H9 (cell line): ENCODE results near the gene PDZD7. TPM values are rescaled to one million over a fixed set of nuclear protein-coding genes. Genes with fewer than 3 reads are reported as not detected.

Experiments used
- DNase-seq: peaks from one replicate; pipeline ENCODE4 v3.0.0-alpha.2; 2017
- H2AFZ ChIP-seq: one replicate; pipeline ENCODE4 v1.6.1; 2013; ENCODE audit warnings: mild to moderate bottlenecking, low read length, control low read depth, moderate library complexity
- H2AK5ac ChIP-seq: 2 replicates; pipeline ENCODE4 v1.6.1; 2013; ENCODE audit warnings: low read length, control low read depth, mixed read lengths; ENCODE audit not compliant: insufficient read length
- H2BK120ac ChIP-seq: one replicate; pipeline ENCODE4 v1.6.1; 2013; ENCODE audit warnings: low read depth, mild to moderate bottlenecking, low read length, control low read depth, inconsistent platforms; ENCODE audit not compliant: poor library complexity, severe bottlenecking
- H2BK12ac ChIP-seq: 2 replicates; pipeline ENCODE4 v1.6.1; 2013; ENCODE audit warnings: low read length, control low read depth, mixed read lengths, low read depth; ENCODE audit not compliant: insufficient read length
- H2BK15ac ChIP-seq: 2 replicates; pipeline ENCODE4 v1.6.1; 2013; ENCODE audit warnings: low read depth, low read length, control low read depth
- H2BK20ac ChIP-seq: one replicate; pipeline ENCODE4 v1.6.1; 2013; ENCODE audit warnings: low read depth, mild to moderate bottlenecking, low read length, control low read depth, inconsistent platforms; ENCODE audit not compliant: poor library complexity, severe bottlenecking
- H2BK5ac ChIP-seq: 2 replicates; pipeline ENCODE4 v1.6.1; 2013; ENCODE audit warnings: low read length, control low read depth, mixed read lengths; ENCODE audit not compliant: insufficient read length
- H3K14ac ChIP-seq: 2 replicates; pipeline ENCODE4 v1.6.1; 2013; ENCODE audit warnings: low read length, control low read depth; ENCODE audit not compliant: insufficient read depth
- H3K18ac ChIP-seq: 2 replicates; pipeline ENCODE4 v1.6.1; 2013; ENCODE audit warnings: low read depth, mild to moderate bottlenecking, mixed read lengths, low read length, control low read depth; ENCODE audit not compliant: insufficient read length
- H3K23ac ChIP-seq: 2 replicates; pipeline ENCODE4 v1.6.1; 2013; ENCODE audit warnings: low read length, control low read depth, mixed read lengths, low read depth; ENCODE audit not compliant: insufficient read length
- H3K23me2 ChIP-seq: 2 replicates; pipeline ENCODE4 v1.6.1; 2013; ENCODE audit warnings: low read depth, mild to moderate bottlenecking, mixed read lengths, low read length, control low read depth; ENCODE audit not compliant: insufficient read length, poor library complexity, severe bottlenecking
- H3K27ac ChIP-seq: 2 replicates; pipeline ENCODE4 v1.5.1; 2013; ENCODE audit warnings: low read length, control low read depth, mixed read lengths, low read depth; ENCODE audit not compliant: insufficient read length
- H3K27me3 ChIP-seq: 2 replicates; pipeline ENCODE4 v1.6.1; 2013; ENCODE audit warnings: low read length, control low read depth, inconsistent platforms; ENCODE audit not compliant: insufficient read depth
- H3K4ac ChIP-seq: 2 replicates; pipeline ENCODE4 v1.6.1; 2013; ENCODE audit warnings: low read depth, mild to moderate bottlenecking, control low read depth, inconsistent platforms, low read length, moderate library complexity
- H3K4me1 ChIP-seq: 2 replicates; pipeline ENCODE4 v1.6.1; 2013; ENCODE audit warnings: low read length, control low read depth, inconsistent platforms; ENCODE audit not compliant: insufficient read depth
- H3K4me2 ChIP-seq: 2 replicates; pipeline ENCODE4 v1.6.1; 2013; ENCODE audit warnings: low read length, control low read depth, mixed read lengths; ENCODE audit not compliant: insufficient read length, insufficient read depth
- H3K56ac ChIP-seq: 2 replicates; pipeline ENCODE4 v1.6.1; 2013; ENCODE audit warnings: low read depth, mild to moderate bottlenecking, mixed read lengths, low read length, control low read depth; ENCODE audit not compliant: insufficient read length
- H3K79me1 ChIP-seq: 2 replicates; pipeline ENCODE4 v1.6.1; 2013; ENCODE audit warnings: low read depth, mild to moderate bottlenecking, moderate library complexity, low read length, control low read depth, inconsistent platforms; ENCODE audit not compliant: insufficient read depth, poor library complexity, severe bottlenecking
- H3K79me2 ChIP-seq: 2 replicates; pipeline ENCODE4 v1.6.1; 2013; ENCODE audit warnings: low read length, control low read depth, inconsistent platforms; ENCODE audit not compliant: insufficient read depth
- H3K9ac ChIP-seq: 2 replicates; pipeline ENCODE4 v1.6.1; 2013; ENCODE audit warnings: low read length, control low read depth, mixed read lengths; ENCODE audit not compliant: insufficient read length; ENCODE audit errors: extremely low read depth
- H3K9me3 ChIP-seq: one replicate; pipeline ENCODE4 v1.6.1; 2013; ENCODE audit warnings: low read depth, low read length, inconsistent platforms; ENCODE audit not compliant: control insufficient read depth
- H3T11ph ChIP-seq: one replicate; pipeline ENCODE4 v1.6.1; 2013; ENCODE audit warnings: mild to moderate bottlenecking, low read length, control low read depth, inconsistent platforms
- H4K20me1 ChIP-seq: one replicate; pipeline ENCODE4 v1.6.1; 2013; ENCODE audit not compliant: control insufficient read depth, insufficient read length, insufficient read depth
- H4K5ac ChIP-seq: 2 replicates; pipeline ENCODE4 v1.6.1; 2013; ENCODE audit warnings: low read depth, mild to moderate bottlenecking, mixed read lengths, low read length, control low read depth; ENCODE audit not compliant: insufficient read length
- H4K8ac ChIP-seq: replicated peaks from 2 replicates; pipeline ENCODE4 v1.6.1; 2013; ENCODE audit warnings: low read length, control low read depth, mixed read lengths, low read depth; ENCODE audit not compliant: insufficient read length
- H4K91ac ChIP-seq: 2 replicates; pipeline ENCODE4 v1.6.1; 2013; ENCODE audit warnings: low read depth, mild to moderate bottlenecking, moderate library complexity, mixed read lengths, low read length, control low read depth; ENCODE audit not compliant: insufficient read length
- H3K27ac Mint-ChIP-seq, 3 experiments: 2 replicates in 2 of 3; 3 replicates in 1 of 3; pipeline ENCODE4 v1.8.0; 2020 to 2021; ENCODE audit warnings: mixed read lengths in 3 of 3, mild to moderate bottlenecking in 1 of 3, moderate library complexity in 1 of 3
- H3K27me3 Mint-ChIP-seq: 2 replicates; pipeline ENCODE4 v1.8.0; 2021; ENCODE audit warnings: low read depth, mild to moderate bottlenecking, moderate library complexity, mixed read lengths
- H3K36me3 Mint-ChIP-seq, 3 experiments: 2 replicates in 2 of 3; 3 replicates in 1 of 3; pipeline ENCODE4 v1.8.0; 2020 to 2021; ENCODE audit warnings: low read depth in 3 of 3, mixed read lengths in 3 of 3; ENCODE audit not compliant: insufficient read depth in 1 of 3
- H3K4me1 Mint-ChIP-seq, 2 experiments: 2 replicates each; pipeline ENCODE4 v1.8.0; 2020; ENCODE audit warnings: mixed read lengths in 2 of 2
- H3K4me3 Mint-ChIP-seq, 2 experiments: 2 replicates in 1 of 2; 3 replicates in 1 of 2; pipeline ENCODE4 v1.8.0; 2020 to 2021; ENCODE audit warnings: mild to moderate bottlenecking in 2 of 2, mixed read lengths in 2 of 2, moderate library complexity in 1 of 2
- H3K9me3 Mint-ChIP-seq, 2 experiments: 2 replicates in 1 of 2; 3 replicates in 1 of 2; pipeline ENCODE4 v1.8.0; 2020; ENCODE audit warnings: mild to moderate bottlenecking in 2 of 2, mixed read lengths in 2 of 2, moderate library complexity in 1 of 2
- WGBS: extraction: QIAGEN DNeasy Blood & Tissue Kit; methylation state at CpG from one replicate; pipeline ENCODE4 v1.1.7; 2013; ENCODE audit warnings: missing lambda C conversion rate, low lambda C conversion rate, mixed read lengths; ENCODE audit not compliant: insufficient read length; ENCODE audit errors: extremely low coverage; 5-methylcytosine and 5-hydroxymethylcytosine counted together
- long read RNA-seq: library from polyadenylated mRNA; unstranded; transcript quantifications from one replicate; pipeline ENCODE4 v2.0.0, GENCODE V29; 2020
- total RNA-seq: library from RNA; stranded (reverse); gene quantifications from 2 replicates; pipeline ENCODE4 v1.2.1, GENCODE V29; 2021
- TF ChIP-seq, protein P1 (sequence below): fragments of 200-600 bp; sonication (generic); conservative IDR thresholded peaks from 3 replicates; pipeline ENCODE4 v1.8.0; 2021; ENCODE audit warnings: antibody characterized with exemption, mild to moderate bottlenecking

PDZD7 gene
- 1.7 and 2.0 TPM in 2 replicates for total RNA-seq
- long read RNA-seq, partial matches to known transcripts, result 2 of 11 reads
- long read RNA-seq, other reads (novel, unspliced or antisense), result 4 of 11 reads

GRCh38 chr10:101031128-101031795 lies at the start of gene PDZD7, which contains the start of gene SFXN3:
PDZD7 (minus strand) TSS chr10:101031129; CDS start chr10:101030219, 910 bp downstream.
SFXN3 (plus strand) TSS chr10:101031234; CDS start chr10:101034695, 3,461 bp downstream.
- no peak within 1 kb of the TSS for H2BK120ac ChIP-seq
- peak; percentile 95 for DNase-seq
- H2BK12ac ChIP-seq, result no peak within 1 kb of the TSS
- H4K8ac ChIP-seq, result no peak within 1 kb of the TSS
- TF ChIP-seq, protein P1, sequence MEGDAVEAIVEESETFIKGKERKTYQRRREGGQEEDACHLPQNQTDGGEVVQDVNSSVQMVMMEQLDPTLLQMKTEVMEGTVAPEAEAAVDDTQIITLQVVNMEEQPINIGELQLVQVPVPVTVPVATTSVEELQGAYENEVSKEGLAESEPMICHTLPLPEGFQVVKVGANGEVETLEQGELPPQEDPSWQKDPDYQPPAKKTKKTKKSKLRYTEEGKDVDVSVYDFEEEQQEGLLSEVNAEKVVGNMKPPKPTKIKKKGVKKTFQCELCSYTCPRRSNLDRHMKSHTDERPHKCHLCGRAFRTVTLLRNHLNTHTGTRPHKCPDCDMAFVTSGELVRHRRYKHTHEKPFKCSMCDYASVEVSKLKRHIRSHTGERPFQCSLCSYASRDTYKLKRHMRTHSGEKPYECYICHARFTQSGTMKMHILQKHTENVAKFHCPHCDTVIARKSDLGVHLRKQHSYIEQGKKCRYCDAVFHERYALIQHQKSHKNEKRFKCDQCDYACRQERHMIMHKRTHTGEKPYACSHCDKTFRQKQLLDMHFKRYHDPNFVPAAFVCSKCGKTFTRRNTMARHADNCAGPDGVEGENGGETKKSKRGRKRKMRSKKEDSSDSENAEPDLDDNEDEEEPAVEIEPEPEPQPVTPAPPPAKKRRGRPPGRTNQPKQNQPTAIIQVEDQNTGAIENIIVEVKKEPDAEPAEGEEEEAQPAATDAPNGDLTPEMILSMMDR, result no peak
- H3K4me2 ChIP-seq, result peak within 1 kb of the TSS; percentile 74
- H3K27ac ChIP-seq, result no peak within 1 kb of the TSS
- H2AK5ac ChIP-seq, result no peak within 1 kb of the TSS
- no peak within 1 kb of the TSS; the same call in none of the 2 replicates for H3K14ac ChIP-seq
- no peak within 1 kb of the TSS for H2AFZ ChIP-seq
- H3K4me1 ChIP-seq, result peaks cover 4% of the 10 kb centered on the region; the same call in 1 of the 2 replicates
- H3K23ac ChIP-seq, result no peak within 1 kb of the TSS
- no peaks in the 10 kb centered on the region for H3K79me2 ChIP-seq
- H2BK15ac ChIP-seq, result no peak within 1 kb of the TSS
- peaks cover 4% of the 10 kb centered on the region; the same call in 1 of the 2 replicates for H3K27me3 ChIP-seq
- no peak within 1 kb of the TSS for H2BK20ac ChIP-seq
- WGBS, result no CpG with 5 or more reads among the region's 38 CpGs
- H3K4ac ChIP-seq, result no peak within 1 kb of the TSS
- Mint-ChIP-seq H3K36me3 (no peaks in the 10 kb centered on the region), H3K9me3 (no peaks in the 10 kb centered on the region; a peak in 1 of 5 replicates), H3K27ac (0 out of 7 replicates have a peak within 1 kb of the TSS, but pooled peaks of 1 of the 3 experiments have one; percentile 78), H3K4me1 (peaks cover 34 to 50% of the 10 kb centered on the region in 2 experiments), H3K27me3 (peaks cover 74% of the 10 kb centered on the region), H3K4me3 (peak within 1 kb of the TSS; percentile 59 to 89)
- H4K91ac ChIP-seq, result no peak within 1 kb of the TSS
- H3K79me1 ChIP-seq, result no peaks in the 10 kb centered on the region
- no peak within 1 kb of the TSS for H3K9ac ChIP-seq
- no peak within 1 kb of the TSS for H4K5ac ChIP-seq
- H3K56ac ChIP-seq, result no peak within 1 kb of the TSS
- H3K23me2 ChIP-seq, result peaks cover 13% of the 10 kb centered on the region
- no peak within 1 kb of the TSS for H3K18ac ChIP-seq
- H2BK5ac ChIP-seq, result no peak within 1 kb of the TSS
- no peaks in the 10 kb centered on the region for H3K9me3 ChIP-seq
- no peaks in the 10 kb centered on the region for H4K20me1 ChIP-seq
- no peak within 1 kb of the TSS for H3T11ph ChIP-seq
